RWPE1 (cell line): ENCODE measurements around the gene GAL3ST2.

Experiments used
- CTCF ChIA-PET: fragments of 350-600 bp; sonication (Branson Sonifier 250); formaldehyde crosslinking; extraction: SDS; loops from one replicate; lab custom pipeline; 2021; lab: Yijun Ruan, JAX
- POLR2A ChIA-PET: fragments of 400-600 bp; formaldehyde crosslinking; extraction: SDS; loops from one replicate; lab custom pipeline; 2020; ENCODE audit warnings: antibody characterized with exemption; ENCODE audit not compliant: low non-redundant PET; lab: Yijun Ruan, JAX
- DNase-seq: peaks from one replicate; pipeline ENCODE4 v3.0.0; 2012; ENCODE audit warnings: low spot score
- H3K27ac ChIP-seq: fragments of 450-650 bp; 2 replicates; pipeline ENCODE4 v1.5.1; 2017
- CTCF ChIP-seq: fragments of 450-650 bp; conservative IDR thresholded peaks from 2 replicates; pipeline ENCODE4 v1.5.1; 2017; ENCODE audit warnings: low read depth, mild to moderate bottlenecking

Gene GAL3ST2

GRCh38 chr2:241746084-241746483, 30.5 kb upstream of the GAL3ST2 start:
- CTCF ChIA-PET, result no interaction called here
- H3K27ac ChIP-seq, result no peak overlapping the region
- no peak for TF ChIP-seq CTCF
- no peak for DNase-seq
- POLR2A ChIA-PET, result no interaction called here

- POLR2A ChIA-PET, result no interaction called here
- no peak for TF ChIP-seq CTCF
- DNase-seq, result no peak
- CTCF ChIA-PET, result no interaction called here
- H3K27ac ChIP-seq, result no peak overlapping the region
Observed at GRCh38 chr2:241748468-241749256, 28.0 kb upstream of the GAL3ST2 start.

GRCh38 chr2:241750076-241750840, 26.4 kb upstream of the GAL3ST2 start:
- CTCF ChIA-PET, result no interaction called here
- TF ChIP-seq CTCF, result no peak
- DNase-seq, result no peak
- no peak overlapping the region for H3K27ac ChIP-seq
- POLR2A ChIA-PET, result no interaction called here

DNA sequence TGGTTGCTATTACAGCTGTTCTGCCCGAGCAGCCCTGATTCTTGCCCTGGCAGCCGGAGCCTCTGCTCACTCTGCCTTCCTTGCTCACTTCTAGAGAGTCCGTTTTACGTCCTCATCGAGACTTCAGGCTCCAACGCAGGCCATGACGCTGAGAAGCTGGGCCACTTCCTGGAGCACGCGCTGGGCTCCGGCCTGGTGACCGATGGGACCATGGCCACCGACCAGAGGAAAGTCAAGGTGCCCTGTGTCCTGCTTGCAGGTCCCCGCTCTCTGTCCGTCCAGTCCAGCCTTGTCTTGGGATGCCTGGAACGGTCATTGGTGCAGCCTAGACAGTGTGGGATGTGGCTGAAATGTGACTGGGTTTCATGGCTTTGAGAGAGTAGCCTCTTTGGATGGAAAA, 25.5 kb upstream of the GAL3ST2 start:
- POLR2A ChIA-PET, result no interaction called here
- CTCF ChIA-PET, result no interaction called here

DNA sequence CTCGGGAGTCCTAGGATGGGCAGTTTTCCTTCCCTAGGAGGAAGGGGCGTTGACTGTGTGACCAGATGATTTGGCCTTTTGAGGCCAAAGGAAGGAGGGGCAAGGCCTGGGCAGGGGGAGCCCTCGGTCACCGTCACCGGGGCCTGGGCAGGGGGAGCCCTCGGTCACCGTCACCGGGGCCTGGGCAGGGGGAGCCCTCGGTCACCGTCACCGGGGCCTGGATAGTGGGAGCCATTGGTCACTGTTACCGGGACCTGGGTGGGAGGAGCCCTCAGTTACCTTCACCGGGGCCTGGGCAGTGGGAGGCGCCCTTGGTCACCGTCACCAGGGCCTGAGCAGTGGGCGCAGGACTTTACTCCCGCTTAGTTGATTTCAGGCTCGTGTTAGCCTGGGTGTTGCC, 24.8 kb upstream of the GAL3ST2 start:
- H3K27ac ChIP-seq, result no peak overlapping the region
- CTCF ChIA-PET, result no interaction called here
- no peak for DNase-seq
- POLR2A ChIA-PET, result no interaction called here
- no peak for TF ChIP-seq CTCF

More for the DNA sequence above, 25.5 kb upstream of the GAL3ST2 start:
- H3K27ac ChIP-seq, result no peak overlapping the region
- TF ChIP-seq CTCF, result no peak
- DNase-seq, result no peak

- TF ChIP-seq CTCF, result no peak
Observed at GRCh38 chr2:241752253-241752652, 24.4 kb upstream of the GAL3ST2 start.

More at GRCh38 chr2:241752253-241752652, 24.4 kb upstream of the GAL3ST2 start:
- CTCF ChIA-PET, result no interaction called here
- no peak overlapping the region for H3K27ac ChIP-seq
- no peak for DNase-seq
- POLR2A ChIA-PET, result no interaction called here
